Esophagus muscularis mucosa (tissue), 4 donors: ENCODE data around the gene GRIN3B. TPM values are rescaled to one million over a fixed set of nuclear protein-coding genes. Genes with fewer than 3 reads are reported as not detected.

ENCODE experiments used
- DNase-seq: peaks from one replicate; pipeline ENCODE4 v3.0.0-alpha.2; 2017; ENCODE audit errors: extremely low spot score
- H3K27ac ChIP-seq, 4 donors: fragments of 200-600 bp; sonication (generic); replicated peaks in 1 of 4; 1 replicate in 3 of 4; 2 replicates in 1 of 4; pipeline ENCODE4 v1.5.1; 2016 to 2019; ENCODE audit warnings: mild to moderate bottlenecking in 1 of 4
- H3K27me3 ChIP-seq, 4 donors: fragments of 200-600 bp; sonication (generic); one replicate each; pipeline versions ENCODE4 v1.5.1 to v1.6.0; 2016 to 2019
- H3K36me3 ChIP-seq, 4 donors: fragments of 200-600 bp; sonication (generic); one replicate each; pipeline ENCODE4 v1.5.1; 2016 to 2019
- H3K4me1 ChIP-seq, 4 donors: fragments of 200-600 bp; sonication (generic); one replicate each; pipeline ENCODE4 v1.5.1; 2016 to 2019
- H3K4me3 ChIP-seq, 4 donors: fragments of 200-600 bp; sonication (generic); 1 replicate in 2 of 4; 2 replicates in 2 of 4; pipeline ENCODE4 v1.5.1; 2016 to 2019; ENCODE audit warnings: mild to moderate bottlenecking in 4 of 4, moderate library complexity in 1 of 4
- H3K9me3 ChIP-seq, 4 donors: fragments of 200-600 bp; sonication (generic); 1 replicate in 3 of 4; 2 replicates in 1 of 4; pipeline ENCODE4 v1.5.1; 2016 to 2019
- EP300 ChIP-seq: sonication (generic); formaldehyde crosslinking; IDR thresholded peaks from one replicate; pipeline ENCODE4 v1.6.1; 2017; ENCODE audit warnings: antibody characterized with exemption
- POLR2A ChIP-seq: fragments of 450-650 bp; IDR thresholded peaks from one replicate; pipeline ENCODE4 v1.6.1; 2017; ENCODE audit warnings: antibody characterized with exemption, moderate library complexity, mild to moderate bottlenecking, low read depth
- POLR2AphosphoS5 ChIP-seq, 2 donors: sonication (generic); formaldehyde crosslinking; IDR thresholded peaks; one replicate each; pipeline ENCODE4 v1.6.1; 2017; ENCODE audit warnings: antibody characterized with exemption in 2 of 2
- WGBS: methylation state at CpG from one replicate; pipeline ENCODE4 v1.1.5; 2018; 5-methylcytosine and 5-hydroxymethylcytosine counted together
- intact Hi-C: fragments of 100-400 bp; cut with DNase I; formaldehyde crosslinking; loops from one replicate; pipeline ENCODE4 v1.15.1; 2023
- total RNA-seq, 4 donors: library from RNA; depleted of rRNA; stranded (reverse); fragments of >200 nt; gene quantifications; one replicate each; pipeline versions ENCODE4 v1.1.0 to v1.2.1, GENCODE V29; 2016
- TF ChIP-seq, protein P1 (sequence below), 3 experiments: fragments of 200-600 bp in 2 of 3; fragments of 450-650 bp in 1 of 3; sonication (generic) in 2 of 3; IDR thresholded peaks; one replicate each; pipeline ENCODE4 v1.5.1; 2017 to 2019; ENCODE audit warnings: antibody characterized with exemption in 3 of 3, mild to moderate bottlenecking in 2 of 3, moderate library complexity in 1 of 3

The GRIN3B gene
- total RNA-seq, 4 donors from 2014 or later = 0.13 to 0.17 TPM; not detected in 2

DNA sequence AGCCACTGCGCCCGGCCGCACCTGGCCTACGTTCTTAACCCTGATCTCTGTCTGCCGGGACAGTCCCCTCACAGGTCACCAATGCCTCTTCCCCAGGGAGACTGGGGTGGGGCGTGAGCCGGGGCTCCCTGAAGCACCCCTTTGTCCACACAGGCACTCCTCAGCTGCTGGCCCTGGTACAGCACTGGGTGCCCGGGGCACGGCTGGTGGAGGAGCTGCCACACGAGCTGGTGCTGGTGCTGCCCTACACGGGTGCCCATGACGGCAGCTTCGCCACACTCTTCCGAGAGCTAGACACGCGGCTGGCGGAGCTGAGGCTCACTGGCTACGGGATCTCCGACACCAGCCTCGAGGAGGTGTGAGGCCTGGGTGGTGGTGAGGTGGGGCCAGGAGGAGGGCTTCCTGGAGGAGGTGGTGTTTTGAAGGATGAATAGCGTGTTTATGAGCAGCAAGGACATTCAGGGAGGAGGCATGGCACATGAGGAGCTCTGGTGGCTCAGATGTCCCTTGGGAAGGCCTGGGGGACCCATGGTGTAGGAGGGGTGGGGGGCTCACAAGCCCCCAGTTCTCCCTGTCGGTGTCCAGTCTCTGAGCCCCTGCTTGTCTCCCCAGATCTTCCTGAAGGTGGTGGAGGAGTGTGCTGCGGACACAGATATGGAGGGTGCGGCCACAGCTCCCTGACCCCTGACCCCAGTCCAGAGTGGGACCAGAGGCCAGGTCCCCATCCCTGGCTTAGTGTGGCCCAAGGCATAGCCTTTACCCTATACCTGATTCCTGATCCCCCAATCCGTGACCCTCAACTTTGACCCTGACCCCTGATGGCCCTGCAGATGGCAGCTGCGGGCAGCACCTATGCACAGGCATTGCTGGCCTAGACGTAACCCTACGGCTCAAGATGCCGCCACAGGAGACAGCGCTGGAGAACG, 53.2 kb downstream of the GRIN3B start:
- H3K27me3 ChIP-seq = no peaks in the 10 kb centered on the region
- WGBS = 94% methylated on average over 3 of the region's 31 CpGs
- H3K4me1 ChIP-seq = no peaks in the 10 kb centered on the region
- TF ChIP-seq EP300 = no peak
- no peak for TF ChIP-seq POLR2AphosphoS5 (IDR thresholded peaks at IDR 0.05)
- no peak for TF ChIP-seq POLR2A
- TF ChIP-seq, protein P1, sequence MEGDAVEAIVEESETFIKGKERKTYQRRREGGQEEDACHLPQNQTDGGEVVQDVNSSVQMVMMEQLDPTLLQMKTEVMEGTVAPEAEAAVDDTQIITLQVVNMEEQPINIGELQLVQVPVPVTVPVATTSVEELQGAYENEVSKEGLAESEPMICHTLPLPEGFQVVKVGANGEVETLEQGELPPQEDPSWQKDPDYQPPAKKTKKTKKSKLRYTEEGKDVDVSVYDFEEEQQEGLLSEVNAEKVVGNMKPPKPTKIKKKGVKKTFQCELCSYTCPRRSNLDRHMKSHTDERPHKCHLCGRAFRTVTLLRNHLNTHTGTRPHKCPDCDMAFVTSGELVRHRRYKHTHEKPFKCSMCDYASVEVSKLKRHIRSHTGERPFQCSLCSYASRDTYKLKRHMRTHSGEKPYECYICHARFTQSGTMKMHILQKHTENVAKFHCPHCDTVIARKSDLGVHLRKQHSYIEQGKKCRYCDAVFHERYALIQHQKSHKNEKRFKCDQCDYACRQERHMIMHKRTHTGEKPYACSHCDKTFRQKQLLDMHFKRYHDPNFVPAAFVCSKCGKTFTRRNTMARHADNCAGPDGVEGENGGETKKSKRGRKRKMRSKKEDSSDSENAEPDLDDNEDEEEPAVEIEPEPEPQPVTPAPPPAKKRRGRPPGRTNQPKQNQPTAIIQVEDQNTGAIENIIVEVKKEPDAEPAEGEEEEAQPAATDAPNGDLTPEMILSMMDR (IDR thresholded peaks at IDR 0.05) = no peak
- H3K27ac ChIP-seq = no peak overlapping the region
- no peak for DNase-seq
- intact Hi-C loops = no loop called here
- peaks cover 0 to 28% (median 6%) of the 10 kb centered on the region in 4 donors for H3K36me3 ChIP-seq
- no peak overlapping the region for H3K4me3 ChIP-seq
- peaks cover 4 to 30% (median 29%) of the 10 kb centered on the region in 4 donors for H3K9me3 ChIP-seq

DNA sequence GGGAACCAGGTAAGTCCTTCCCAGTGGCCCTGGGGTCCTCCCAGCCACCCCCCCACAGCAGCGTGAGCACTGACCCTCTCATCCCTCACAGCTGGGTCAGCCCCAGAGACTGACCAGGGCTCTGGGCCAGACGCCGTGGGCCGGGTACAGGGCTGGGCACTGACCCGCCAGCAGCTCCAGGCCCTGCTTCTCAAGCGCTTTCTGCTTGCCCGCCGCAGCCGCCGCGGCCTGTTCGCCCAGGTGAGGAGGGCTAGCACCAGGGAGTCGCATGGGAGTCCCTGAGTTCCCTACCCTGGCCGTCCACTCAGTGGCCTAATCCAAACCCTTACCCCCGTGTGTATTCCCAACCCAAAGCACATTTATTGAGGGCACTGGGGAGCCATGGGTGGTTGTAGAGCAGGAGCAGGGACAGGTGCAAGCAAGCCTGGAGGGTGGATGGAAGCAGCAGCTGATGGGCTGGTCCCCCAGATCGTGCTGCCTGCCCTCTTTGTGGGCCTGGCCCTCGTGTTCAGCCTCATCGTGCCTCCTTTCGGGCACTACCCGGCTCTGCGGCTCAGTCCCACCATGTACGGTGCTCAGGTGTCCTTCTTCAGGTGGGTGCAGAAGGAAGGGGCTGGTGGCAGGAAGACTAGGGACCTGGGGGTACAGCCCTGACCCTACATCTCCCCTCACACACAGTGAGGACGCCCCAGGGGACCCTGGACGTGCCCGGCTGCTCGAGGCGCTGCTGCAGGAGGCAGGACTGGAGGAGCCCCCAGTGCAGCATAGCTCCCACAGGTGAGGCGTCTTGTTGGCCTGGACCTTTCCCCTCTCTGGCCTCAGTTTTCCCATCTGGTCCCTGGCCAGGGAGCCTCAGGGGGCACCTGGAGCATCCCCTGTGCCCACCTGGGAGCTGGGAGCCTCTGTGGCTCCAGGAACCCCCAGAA, 54.1 kb downstream of the GRIN3B start:
- TF ChIP-seq, protein P1 (IDR thresholded peaks at IDR 0.05) = no peak
- TF ChIP-seq EP300 (no peak), POLR2AphosphoS5 (IDR thresholded peaks at IDR 0.05) (no peak), POLR2A (no peak)
- DNase-seq = no peak

DNA sequence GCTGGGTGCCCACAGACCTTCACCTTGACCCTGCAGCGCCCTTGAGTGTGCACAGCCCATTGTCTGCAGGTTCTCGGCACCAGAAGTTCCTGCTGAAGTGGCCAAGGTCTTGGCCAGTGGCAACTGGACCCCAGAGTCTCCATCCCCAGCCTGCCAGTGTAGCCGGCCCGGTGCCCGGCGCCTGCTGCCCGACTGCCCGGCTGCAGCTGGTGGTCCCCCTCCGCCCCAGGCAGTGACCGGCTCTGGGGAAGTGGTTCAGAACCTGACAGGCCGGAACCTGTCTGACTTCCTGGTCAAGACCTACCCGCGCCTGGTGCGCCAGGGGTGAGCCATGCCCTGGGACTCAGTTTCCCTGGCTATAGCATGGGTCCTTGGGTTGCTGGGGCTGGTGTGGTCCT, 54.8 kb downstream of the GRIN3B start:
- no peaks in the 10 kb centered on the region for H3K4me1 ChIP-seq
- no peak overlapping the region for H3K4me3 ChIP-seq
- 90% methylated on average over 8 of the region's 14 CpGs for WGBS
- no peak overlapping the region for H3K27ac ChIP-seq
- intact Hi-C loops = no loop called here
- TF ChIP-seq POLR2A (no peak), POLR2AphosphoS5 (IDR thresholded peaks at IDR 0.05) (no peak), EP300 (no peak)
- TF ChIP-seq, protein P1 (IDR thresholded peaks at IDR 0.05) = no peak
- H3K9me3 ChIP-seq = peaks cover 4 to 44% (median 40%) of the 10 kb centered on the region in 4 donors
- peaks cover 0 to 33% (median 6%) of the 10 kb centered on the region in 4 donors for H3K36me3 ChIP-seq
- DNase-seq = no peak
- no peaks in the 10 kb centered on the region for H3K27me3 ChIP-seq

More for the DNA sequence above, 54.1 kb downstream of the GRIN3B start:
- Histone ChIP-seq H3K4me1 (no peaks in the 10 kb centered on the region), H3K9me3 (peaks cover 4 to 39% (median 37%) of the 10 kb centered on the region in 4 donors), H3K36me3 (peaks cover 0 to 33% (median 6%) of the 10 kb centered on the region in 4 donors), H3K4me3 (no peak overlapping the region), H3K27ac (no peak overlapping the region), H3K27me3 (no peaks in the 10 kb centered on the region)
- intact Hi-C loops = no loop called here
- 94% methylated on average over 25 of the region's 28 CpGs for WGBS

- DNase-seq = no peak
- Histone ChIP-seq H3K27me3 (no peaks in the 10 kb centered on the region), H3K36me3 (peaks cover 0 to 33% (median 6%) of the 10 kb centered on the region in 4 donors), H3K4me1 (no peaks in the 10 kb centered on the region), H3K4me3 (no peak overlapping the region), H3K9me3 (peaks cover 4 to 44% (median 40%) of the 10 kb centered on the region in 4 donors), H3K27ac (no peak overlapping the region)
- 97% methylated on average over 16 of the region's 20 CpGs for WGBS
- intact Hi-C loops = no loop called here
- no peak for TF ChIP-seq POLR2A
- no peak for TF ChIP-seq EP300
- TF ChIP-seq, protein P1 (IDR thresholded peaks at IDR 0.05) = no peak
- TF ChIP-seq POLR2AphosphoS5 (IDR thresholded peaks at IDR 0.05) = no peak
These were observed 55.8 kb downstream of the GRIN3B start for GRCh38 chr19:1055886-1056620.
